Astrocyte of the hippocampus (primary cell): ENCODE measurements around the gene VAV3.
A peak's percentile ranks its signal among the peaks of the same experiment; 100 is the strongest.

Experiments used
- DNase-seq: peaks from one replicate; pipeline ENCODE4 v3.0.0; 2011; ENCODE audit warnings: low read depth, low spot score

VAV3 gene

DNA sequence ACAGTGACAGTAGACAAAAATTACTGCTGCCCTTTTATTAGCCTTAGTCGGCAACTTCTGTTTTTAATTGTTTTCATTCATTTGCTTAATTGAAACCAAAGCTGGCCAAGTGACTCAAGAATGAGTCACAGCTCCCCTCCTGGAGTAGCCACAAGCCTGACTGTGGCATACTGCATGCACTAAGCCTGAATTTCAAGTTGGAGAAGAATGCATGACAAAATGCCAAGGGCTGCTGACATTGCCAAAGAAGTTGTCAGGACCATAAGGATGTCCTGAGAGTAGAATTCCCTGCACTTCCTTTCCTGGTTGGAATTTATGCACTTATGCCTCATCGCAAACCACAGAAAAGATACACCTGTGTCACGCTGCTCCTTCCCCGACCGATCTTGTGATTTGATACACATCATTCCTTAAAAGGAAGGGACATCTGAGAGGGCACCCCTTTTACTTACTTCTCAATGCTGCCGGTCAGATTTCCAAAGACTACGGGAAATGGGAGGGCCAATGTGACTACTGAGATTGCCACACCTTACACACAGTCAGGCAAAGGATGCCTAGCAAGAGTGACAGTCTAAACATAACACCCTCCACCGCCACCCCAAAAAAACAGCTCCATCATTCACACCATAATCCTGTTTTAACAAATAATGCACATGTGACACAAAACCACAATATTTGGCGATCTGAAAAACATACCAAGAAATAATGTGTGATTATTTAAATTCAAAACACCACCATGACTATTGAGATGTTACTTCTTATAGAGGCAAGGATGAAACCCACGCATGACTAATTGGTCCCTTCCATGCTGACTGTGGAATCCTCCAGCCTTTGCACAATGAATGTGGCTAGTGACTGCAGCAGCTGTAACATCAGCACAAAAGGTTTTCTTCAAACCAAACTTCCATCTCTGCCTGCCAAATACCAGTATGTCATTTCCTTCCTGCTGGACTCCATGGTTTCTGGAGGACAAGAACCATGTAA, 28.2 kb downstream of the VAV3 start:
- DNase-seq = peak; percentile 96

DNA sequence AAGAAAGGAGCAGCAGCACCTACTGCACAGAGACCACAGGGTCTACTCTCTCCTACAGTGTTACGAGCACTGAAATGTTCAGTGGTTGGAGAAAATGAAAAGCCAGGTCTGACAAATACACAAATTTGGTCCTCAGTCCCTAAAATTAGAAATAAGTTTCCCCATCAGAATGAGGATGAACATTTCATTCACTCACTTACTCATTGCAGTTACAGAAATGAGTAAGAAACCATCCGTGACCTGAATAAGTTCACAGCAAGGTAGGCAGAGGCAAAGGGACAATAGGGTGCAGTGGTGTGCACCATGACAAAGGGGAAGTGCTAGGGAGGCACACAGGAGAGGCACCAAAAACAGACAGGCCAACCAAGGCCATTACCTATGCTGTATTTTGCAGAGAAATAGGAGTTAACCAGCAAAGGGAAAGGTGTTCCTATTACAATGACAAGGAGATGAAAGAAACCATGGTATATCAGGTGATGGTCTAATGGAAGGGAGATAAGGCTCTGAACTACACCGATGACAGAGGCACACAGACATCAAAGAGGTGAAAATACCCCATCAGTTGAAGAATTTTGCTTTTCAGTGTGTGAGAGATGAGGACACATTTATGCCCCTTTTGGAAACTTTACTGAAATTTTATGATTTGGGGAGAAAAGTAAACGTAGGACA, 29.4 kb downstream of the VAV3 start:
- DNase-seq = no peak

DNA sequence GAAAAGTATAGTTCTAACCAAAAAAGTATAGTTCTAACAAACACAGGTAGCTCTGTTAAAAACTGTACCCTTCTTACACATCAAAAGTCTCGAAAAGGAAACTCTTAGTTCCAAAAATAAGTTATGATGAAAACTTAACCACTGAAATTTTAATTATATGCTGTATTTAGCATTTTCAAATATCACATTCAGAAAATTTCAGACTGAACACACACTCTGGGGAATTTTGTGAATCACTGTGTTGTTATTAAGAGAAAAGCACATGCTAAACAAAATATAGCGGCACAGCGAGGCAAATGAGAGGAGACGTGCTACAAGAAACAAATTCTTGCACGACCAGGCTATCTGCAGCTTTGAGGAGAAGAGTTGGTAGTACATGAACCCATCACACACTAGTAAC, 30.4 kb downstream of the VAV3 start:
- DNase-seq = no peak

DNA sequence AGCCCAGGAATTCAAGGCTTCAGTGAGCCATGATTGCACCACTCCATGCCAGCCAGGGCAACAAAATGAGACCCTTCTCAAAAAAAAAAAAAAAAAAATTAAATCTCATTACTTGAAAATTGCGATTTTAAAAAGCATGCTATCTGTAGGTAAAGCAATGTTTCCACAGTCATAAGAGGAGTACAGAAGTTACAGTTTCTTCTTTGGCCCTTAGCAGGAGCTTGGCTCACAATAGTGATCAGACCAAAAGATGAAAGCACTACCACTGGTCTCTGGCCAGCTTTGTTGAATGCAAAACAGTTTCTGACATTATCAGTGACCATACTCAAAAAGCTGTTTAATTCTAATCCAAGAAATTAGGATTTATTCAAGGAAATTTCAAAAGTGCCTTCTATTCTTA, 31.2 kb downstream of the VAV3 start:
- no peak for DNase-seq

DNA sequence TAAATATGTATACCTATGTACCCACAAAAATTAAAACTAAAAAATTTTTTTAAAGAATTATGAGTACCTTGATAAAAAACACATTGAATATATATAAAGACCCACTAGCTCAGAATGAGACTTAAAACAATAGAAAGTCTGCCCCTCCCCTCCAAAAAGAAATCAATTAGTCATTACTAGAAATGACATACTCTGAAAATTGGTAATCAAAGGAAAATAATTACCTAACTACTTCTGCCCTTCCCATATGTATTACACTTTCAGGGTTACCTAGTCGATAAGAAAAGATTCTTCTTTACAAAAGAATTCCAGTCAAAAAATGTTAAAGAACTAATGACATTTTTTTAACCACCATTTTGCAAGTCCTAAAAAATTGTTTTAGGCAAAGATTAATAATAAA, 34.7 kb downstream of the VAV3 start:
- no peak for DNase-seq

DNA sequence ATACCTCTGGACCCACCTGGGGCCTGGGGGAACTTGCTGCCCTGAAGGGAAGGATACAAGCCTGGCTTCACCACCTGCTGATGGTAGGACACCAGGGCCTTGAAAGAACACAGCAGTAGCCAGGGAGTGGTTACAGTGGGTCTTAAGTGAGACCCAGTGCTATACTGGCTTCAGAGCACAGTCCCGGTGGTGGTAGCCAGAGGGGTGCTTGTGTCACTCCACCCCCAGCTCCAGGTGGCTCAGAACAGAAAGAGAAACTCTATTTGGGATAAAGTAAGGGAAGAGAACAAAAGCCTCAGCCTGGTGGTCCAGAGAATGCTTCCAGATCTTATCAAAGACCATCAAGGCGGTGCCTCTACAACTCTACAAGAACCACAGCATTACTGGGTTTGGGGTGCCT, 37.2 kb downstream of the VAV3 start:
- DNase-seq = no peak

DNA sequence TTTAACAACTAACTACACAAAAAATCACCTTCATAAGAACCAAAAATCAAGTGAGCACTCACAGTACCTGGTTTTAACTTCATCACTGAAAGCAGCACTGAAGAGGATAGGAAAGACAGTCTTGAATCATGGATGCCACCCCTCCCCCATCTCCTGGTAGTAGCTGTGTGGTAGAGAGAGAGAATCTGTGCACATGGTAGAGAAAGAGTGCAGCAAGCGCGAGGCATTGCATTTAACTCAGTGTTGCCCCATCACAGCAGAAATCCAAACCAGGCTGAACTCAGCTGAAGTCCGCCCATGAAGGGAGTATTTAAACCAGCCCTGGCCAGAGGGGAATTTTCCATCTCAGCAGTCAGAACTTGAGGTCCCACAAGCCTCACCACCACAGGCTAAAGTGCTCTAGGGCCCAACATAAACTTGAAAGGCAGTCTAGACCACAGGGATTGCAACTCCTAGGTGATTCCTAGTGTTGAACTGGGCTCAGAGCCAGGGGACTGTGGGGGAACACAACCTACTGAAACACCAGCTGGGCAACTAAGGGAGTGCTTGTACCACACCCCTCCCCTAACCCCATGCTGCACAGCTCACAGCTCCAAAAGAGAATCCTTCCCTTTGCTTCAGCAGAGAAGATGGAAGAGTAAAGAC, 38.4 kb downstream of the VAV3 start:
- peak; percentile 44 for DNase-seq

DNA sequence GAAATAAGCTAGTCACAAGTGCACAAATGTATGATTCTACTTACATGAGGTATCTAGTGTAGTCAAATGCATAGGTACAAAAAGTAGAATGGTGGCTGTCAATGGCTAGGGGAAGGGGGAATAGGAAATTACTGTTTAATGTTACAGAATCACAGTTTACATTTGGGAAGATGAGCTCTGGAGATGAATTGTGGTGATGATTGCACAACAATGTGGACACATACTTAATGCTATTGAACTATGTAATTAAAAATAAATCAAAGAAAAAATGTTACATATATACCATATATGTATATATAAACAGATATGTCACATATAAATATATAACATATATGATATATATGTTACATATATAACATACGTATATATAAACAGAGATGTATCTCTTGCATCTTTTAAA, 39.4 kb downstream of the VAV3 start:
- DNase-seq = no peak

DNA sequence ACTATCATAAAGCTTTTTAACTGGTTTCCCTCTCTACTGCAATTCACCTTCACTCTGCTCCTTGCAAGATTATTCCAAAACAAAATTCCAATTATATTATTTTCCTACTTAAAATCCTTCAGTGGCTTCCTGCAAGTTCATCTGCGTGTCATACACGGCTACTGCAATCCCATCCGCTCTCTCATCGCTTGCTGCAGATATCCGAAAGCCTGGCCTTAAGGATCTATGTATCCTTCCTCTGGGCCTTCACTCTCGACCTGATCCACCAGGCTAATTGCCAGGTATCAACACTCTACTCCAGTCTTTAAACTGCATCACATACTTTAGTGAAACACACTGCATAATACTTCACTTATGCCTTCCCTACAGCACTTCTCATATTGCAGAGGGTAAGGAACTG, 44.0 kb downstream of the VAV3 start:
- no peak for DNase-seq

DNA sequence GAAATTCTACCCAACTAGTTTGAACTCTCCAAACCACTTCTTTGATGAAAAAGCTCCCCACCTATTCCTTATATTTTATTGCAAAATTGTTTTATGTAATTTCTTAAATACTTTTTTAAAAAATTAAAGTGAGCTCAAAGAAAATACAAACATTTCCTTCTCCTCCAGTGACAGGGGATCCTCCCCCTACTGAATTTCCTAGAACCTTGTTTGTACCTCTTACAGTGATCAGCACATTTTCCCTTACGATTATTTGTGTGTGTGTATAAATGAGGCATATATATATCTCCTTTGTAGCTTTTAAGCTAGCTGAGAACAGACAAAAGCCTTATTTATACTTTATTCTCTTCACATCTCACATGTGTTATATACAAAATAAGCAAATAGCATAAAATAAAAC, 44.4 kb downstream of the VAV3 start:
- no peak for DNase-seq

DNA sequence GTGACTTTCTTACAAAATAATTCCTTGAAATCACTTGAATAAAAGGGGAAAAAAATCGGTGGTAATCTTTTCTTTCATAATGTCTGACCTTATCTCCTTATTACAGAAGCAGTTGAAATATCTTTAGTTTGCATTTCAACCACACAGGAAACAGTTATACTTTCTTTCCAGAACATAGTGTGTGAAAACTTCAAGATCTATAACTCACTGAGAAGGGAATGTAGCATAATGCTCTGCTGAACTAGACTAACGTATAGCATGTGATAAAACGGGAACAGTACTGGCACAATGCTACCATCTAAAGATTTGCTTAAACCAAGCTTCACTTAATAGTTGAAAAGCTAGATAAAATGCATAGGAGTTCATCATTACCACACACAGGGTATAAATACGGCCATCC, 45.0 kb downstream of the VAV3 start:
- DNase-seq = no peak

DNA sequence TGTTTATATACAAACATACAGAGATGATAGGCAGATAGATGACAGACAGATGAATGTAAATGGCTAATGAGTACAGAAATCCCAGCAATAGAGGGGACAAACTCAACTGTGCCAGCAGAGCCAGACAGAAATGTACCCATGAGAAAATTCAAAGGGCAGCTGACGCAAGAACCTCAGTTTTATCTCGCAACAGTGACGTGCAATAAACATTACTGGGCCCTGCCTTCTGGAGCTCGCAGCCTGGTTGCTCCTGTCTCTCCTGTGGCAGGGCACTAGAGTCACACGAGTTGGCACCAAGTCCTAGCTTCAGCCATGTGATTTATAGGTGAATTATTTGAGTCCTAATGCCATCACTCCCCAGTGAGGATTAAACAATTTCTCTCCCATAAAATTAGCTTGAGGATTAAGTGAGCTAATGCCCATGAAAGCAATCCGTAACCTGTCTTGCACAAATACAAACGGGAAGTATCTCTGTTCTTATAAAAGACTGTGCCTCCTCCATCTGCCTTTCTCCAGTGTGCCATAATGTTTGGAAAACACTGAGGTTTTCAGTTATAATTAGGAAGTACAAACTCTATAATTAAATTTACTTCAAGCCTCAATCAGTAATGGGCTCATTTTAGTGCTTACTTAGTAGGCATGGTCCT, 50.7 kb downstream of the VAV3 start:
- no peak for DNase-seq

DNA sequence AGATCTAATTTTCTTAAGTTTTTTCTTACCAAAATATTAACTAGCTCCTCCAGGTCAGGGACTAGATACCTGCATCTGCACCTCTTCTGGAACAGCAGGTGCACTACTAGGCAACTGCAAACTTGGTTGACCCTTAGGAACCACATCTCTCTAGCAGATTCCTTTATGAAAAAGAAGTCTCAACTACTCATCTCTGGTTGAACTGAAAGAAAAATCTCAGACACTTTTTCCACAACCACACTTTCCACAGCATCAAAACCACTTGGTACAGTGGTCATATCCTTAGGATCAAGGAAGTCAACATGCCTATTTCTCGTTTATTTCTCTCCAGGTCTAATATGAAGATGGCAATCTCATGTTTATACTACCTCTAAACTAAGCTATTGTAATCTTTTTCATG, 52.3 kb downstream of the VAV3 start:
- no peak for DNase-seq

DNA sequence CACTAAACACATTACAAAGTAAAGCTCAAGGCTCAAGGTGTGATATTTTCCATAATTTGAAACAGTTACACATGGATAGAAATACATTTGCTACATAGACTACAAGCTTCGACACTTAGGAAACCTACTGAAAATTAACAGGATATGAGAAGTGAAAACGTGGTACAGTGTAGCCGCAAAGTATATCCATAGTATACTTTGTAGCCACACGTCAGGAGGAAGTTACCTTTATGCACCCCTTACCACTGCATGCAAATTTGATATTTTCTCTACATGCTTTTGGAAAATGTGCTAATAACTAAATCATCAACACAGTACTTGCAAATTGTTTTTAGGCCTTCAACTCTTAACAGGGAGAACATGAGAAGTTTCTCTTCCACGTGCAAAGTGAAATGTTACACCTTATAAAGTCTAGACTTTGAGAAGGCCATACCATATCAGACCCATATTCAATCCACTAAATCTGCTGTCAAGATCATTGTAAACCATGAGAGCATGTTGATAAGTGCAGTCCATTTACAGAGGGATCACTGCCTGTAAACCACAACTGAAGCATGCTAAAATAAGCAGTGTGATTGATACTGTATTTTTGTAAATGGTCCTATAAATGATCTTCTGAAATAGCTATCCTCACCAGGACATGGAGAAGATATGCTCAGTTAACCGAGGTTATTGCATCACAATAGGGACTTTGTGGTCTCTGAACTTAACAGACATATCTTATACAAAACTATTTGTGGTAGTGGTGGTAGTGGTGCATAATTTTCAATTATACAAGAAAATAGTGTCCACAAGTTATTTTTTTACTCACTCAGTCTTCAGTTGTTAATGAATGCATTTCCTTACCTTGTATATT, 64.7 kb downstream of the VAV3 start:
- DNase-seq = no peak

DNA sequence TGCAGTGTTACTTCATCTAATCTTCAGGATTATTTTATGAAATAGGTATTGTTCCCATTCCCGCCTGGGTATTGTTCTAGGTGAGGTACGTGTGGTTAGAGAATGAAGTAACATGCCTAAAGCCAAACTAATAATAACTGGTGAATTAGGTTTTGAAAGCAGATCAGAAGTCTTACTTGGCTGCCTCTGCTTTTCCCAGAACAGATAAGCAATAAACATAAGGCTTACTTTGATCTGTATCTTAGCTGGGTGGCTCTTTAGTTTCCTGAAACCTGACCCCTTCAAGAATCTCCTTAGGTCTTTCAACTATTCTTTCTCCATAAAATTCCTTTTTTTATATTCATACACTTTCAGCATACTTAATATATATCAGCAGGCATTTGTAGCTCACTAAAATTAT, 65.3 kb downstream of the VAV3 start:
- DNase-seq = no peak

DNA sequence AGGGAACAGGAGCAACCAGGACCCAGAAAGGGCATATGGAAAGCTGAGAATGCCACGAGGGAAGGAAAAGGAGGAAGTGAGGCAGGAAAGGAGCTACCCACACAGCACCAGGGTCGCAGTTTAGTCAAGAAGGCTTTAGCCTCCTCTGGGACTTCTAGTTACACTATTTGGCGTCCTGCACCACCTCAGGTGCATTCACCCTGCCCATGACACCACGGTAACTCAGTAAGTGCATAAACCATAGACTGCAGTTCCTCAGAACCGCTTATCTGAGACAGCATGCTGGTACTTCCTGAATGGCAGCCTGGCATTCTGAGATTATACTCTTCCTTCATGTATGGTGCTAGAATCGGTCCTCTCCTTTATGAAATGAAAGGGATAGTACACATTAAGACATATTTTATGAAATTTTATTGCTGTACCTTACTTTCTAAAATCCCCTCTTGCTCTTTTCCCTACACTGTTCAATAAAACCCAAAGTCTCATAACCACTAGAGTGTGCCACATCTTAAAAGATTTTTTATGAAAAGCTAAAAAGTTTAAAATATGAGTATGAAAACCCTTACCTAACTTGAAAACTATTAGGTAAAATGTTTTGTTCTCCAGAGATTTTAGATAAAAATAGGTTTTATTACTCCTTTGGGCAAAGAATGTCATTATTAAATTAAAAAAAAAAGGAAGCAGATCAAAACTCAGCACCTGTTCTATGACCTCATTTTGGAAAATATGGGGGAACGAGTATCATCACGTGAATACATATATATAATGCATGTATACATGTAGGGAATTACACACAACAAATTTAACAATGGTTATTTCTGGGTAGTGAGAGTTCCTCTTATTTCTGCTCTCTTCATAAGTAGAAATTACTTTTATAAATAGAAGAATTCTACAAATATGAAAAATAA, 67.3 kb downstream of the VAV3 start:
- DNase-seq = no peak

DNA sequence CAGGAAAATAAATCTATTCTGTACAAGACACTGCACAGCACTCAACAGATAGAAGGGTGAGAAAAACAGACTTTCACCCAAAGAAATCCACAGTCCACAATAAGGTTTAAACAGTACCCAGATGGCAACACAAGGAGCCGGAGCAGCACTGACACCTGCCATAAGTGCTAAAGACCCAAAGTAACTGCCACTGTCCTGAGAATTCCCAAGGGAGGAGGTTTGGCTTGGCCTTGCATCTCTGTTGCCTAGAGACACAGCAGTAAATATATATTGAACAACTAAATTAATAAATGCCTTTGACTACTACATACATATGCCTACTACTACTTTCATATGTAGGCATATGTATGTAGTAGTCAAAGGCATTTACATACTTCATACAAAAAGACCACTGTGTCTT, 68.0 kb downstream of the VAV3 start:
- no peak for DNase-seq

DNA sequence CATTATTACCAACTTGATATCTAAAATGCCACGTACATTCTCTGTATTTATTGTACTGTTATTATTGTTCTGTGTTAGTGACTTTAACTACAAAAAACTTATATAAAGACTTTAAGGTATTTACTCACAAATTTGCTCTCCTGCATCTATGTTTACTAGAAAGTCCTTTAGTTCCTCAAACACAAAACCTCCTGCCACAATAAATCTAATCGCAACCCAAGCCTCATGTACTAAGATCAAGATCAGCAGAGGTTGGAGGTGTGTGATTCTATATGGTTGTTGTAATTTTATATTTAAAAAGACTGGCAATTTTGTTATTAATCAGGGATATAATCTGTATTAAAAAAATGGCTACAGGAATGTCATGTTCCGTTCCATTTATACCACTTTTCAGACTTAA, 68.6 kb downstream of the VAV3 start:
- DNase-seq = no peak

DNA sequence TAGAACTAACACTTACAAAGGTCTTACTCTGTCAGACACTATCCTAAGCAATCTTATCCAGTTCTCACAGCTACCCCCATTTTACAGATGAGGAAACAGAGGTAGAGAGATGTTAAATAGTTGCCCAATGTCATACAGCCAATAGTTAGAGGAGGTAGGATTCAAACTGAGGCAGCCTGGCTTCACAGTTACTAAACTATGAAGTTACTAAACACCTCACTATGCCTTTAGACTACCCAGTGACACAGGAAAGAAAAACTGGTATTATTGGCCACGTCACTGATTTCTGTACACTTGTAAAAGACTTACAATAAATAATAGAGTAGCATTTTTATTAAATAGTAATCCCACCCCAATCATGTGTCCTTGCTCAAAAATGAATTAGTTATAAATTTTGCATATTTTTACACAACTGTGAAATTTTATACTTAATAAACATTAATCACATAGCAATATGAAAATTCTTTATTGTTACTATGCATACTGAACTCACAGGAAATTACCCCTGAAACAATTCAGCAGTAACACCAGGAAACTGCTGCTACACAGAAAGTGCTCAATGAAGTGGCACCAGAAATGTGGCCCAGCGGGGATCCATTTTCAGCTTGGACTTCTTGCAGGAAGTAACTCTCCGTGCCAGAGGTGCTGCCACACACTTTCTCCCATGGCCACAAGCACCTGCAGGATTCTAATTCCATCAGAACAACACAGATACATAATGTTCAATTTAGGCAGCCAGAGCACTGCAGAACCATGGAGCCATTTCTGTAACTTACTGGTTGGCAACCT, 69.4 kb downstream of the VAV3 start:
- DNase-seq = no peak
